Activated B cell treated with CpG ODN at 0.5 μM for 24 hours (primary cell): ENCODE measurements around the gene C2. TPM values are rescaled to one million over a fixed set of nuclear protein-coding genes. Genes with fewer than 3 reads are reported as not detected.
"Not testable (repeated sequence)": the region's sequence is repeated elsewhere in the genome, so short reads cannot be mapped to it uniquely, and the experiment has no call there.

Source experiments
- ATAC-seq: fragments of 200-7000 bp; cut with Tn5 transposase; one replicate; pipeline ENCODE4 v1.10.0; 2021; ENCODE audit warnings: low read depth, mild to moderate bottlenecking, moderate library complexity
- CTCF ChIA-PET: fragments of 350-600 bp; sonication (Branson Sonifier 250); formaldehyde crosslinking; loops from one replicate; lab custom pipeline; 2021; ENCODE audit warnings: antibody characterized with exemption; lab: Charles Lee
- POLR2A ChIA-PET: fragments of 350-600 bp; sonication (Branson Sonifier 250); formaldehyde crosslinking; loops from one replicate; lab custom pipeline; 2021; ENCODE audit warnings: antibody characterized with exemption; lab: Charles Lee
- DNase-seq: peaks from one replicate; pipeline ENCODE4 v3.0.0; 2022
- H3K27ac Mint-ChIP-seq: one replicate; pipeline ENCODE4 v1.8.0; 2020; ENCODE audit warnings: mixed read lengths
- H3K27me3 Mint-ChIP-seq: one replicate; pipeline ENCODE4 v1.8.0; 2021; ENCODE audit warnings: mixed read lengths
- H3K36me3 Mint-ChIP-seq: one replicate; pipeline ENCODE4 v1.8.0; 2021; ENCODE audit warnings: low read depth, mixed read lengths
- H3K4me1 Mint-ChIP-seq: one replicate; pipeline ENCODE4 v1.8.0; 2021; ENCODE audit warnings: mixed read lengths
- H3K4me3 Mint-ChIP-seq: one replicate; pipeline ENCODE4 v1.8.0; 2020; ENCODE audit warnings: mild to moderate bottlenecking, mixed read lengths
- H3K9me3 Mint-ChIP-seq: one replicate; pipeline ENCODE4 v1.8.0; 2020; ENCODE audit warnings: mixed read lengths
- intact Hi-C: fragments of 100-400 bp; cut with micrococcal nuclease; formaldehyde crosslinking; loops from one replicate; pipeline ENCODE4 v1.15.1; 2024
- total RNA-seq: library from RNA; stranded (reverse); gene quantifications from 2 replicates; pipeline ENCODE4 v1.2.3, GENCODE V29; 2022
- TF ChIP-seq, protein P1 (sequence below): fragments of 200-600 bp; IDR thresholded peaks from one replicate; pipeline ENCODE4 v1.8.0; 2022; ENCODE audit warnings: antibody characterized with exemption, mild to moderate bottlenecking

C2 gene
- total RNA-seq, 1 donor from 2014 or later, result 0.95 TPM

DNA sequence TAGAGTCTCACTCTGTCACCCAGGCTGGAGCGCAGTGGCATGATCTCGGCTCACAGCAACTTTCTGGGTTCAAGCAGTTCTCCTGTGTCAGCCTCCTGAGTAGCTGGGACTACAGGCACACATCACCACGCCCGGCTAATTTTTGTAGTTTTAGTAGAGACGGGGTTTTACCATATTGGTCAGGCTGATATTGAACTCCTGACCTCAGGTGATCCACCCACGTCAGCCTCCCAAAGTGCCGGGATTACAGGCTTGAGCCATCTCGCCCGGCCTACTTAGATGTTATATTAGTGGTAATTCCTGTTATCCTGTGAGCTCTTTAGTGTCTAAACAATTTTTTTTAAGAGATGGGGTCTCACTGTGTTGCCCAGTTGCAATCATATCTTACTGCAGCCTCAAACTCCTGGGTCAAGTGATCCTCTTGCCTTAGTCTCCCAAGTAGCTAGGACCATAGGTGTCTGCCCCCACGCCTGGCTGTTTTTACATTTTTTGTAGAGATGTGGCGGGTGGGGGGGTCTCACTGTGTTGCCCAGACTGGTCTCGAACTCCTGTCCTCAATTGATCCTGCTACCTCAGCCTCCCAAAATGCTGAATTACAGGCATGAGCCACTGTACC is 50.4 kb downstream of the C2 start:
- Mint-ChIP-seq H3K27ac (no peak overlapping the region), H3K4me1 (peaks cover 8% of the 10 kb centered on the region), H3K4me3 (no peak overlapping the region), H3K27me3 (no peaks in the 10 kb centered on the region), H3K36me3 (peaks cover 15% of the 10 kb centered on the region), H3K9me3 (no peaks in the 10 kb centered on the region)
- ChIA-PET POLR2A (interaction anchor here (1.2 kb wide), 1 partner anchor 19 kb away, joined by 3 read pairs; the partner anchor contains the start of genes NELFE and SKIC2), CTCF (no interaction called here)
- intact Hi-C loops, result loop anchor here (10.0 kb wide), 1 partner anchor 1227 kb away; the partner anchor contains the start of genes HSD17B8, RING1, RXRB and SLC39A7
- DNase-seq (no peak), ATAC-seq (no peak)
- TF ChIP-seq, protein P1, sequence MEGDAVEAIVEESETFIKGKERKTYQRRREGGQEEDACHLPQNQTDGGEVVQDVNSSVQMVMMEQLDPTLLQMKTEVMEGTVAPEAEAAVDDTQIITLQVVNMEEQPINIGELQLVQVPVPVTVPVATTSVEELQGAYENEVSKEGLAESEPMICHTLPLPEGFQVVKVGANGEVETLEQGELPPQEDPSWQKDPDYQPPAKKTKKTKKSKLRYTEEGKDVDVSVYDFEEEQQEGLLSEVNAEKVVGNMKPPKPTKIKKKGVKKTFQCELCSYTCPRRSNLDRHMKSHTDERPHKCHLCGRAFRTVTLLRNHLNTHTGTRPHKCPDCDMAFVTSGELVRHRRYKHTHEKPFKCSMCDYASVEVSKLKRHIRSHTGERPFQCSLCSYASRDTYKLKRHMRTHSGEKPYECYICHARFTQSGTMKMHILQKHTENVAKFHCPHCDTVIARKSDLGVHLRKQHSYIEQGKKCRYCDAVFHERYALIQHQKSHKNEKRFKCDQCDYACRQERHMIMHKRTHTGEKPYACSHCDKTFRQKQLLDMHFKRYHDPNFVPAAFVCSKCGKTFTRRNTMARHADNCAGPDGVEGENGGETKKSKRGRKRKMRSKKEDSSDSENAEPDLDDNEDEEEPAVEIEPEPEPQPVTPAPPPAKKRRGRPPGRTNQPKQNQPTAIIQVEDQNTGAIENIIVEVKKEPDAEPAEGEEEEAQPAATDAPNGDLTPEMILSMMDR, result no peak

DNA sequence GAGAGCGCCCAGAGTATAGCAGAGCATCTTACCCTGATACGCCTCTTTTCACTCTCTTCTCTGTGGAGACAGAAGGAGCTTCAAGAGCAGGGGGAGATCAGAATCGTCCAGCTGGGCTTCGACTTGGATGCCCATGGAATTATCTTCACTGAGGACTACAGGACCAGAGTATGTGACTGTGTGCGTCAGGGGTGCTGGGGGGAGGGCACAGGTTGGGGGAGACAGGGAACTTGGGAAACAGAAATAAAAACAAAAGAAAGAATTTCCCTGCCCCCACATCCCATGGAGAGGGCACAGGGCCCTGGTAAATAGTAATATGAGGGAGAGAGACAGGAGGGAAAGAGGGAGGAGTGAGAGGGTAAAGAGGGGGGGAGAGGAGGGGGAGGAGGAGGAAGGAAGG is 51.3 kb downstream of the C2 start:
- POLR2A ChIA-PET, result interaction anchor here (1.2 kb wide), 1 partner anchor 20 kb away, joined by 3 read pairs; the partner anchor contains the start of genes NELFE and SKIC2
- peaks cover 15% of the 10 kb centered on the region for H3K36me3 Mint-ChIP-seq
- H3K27me3 Mint-ChIP-seq, result no peaks in the 10 kb centered on the region
- TF ChIP-seq, protein P1, result no peak
- DNase-seq (no peak), ATAC-seq (no peak)
- intact Hi-C loops, result loop anchor here (10.0 kb wide), 1 partner anchor 1226 kb away; the partner anchor contains the start of genes HSD17B8, RING1, RXRB and SLC39A7
- no peak overlapping the region for H3K27ac Mint-ChIP-seq
- CTCF ChIA-PET, result no interaction called here
- H3K4me1 Mint-ChIP-seq, result no peaks in the 10 kb centered on the region
- no peak overlapping the region for H3K4me3 Mint-ChIP-seq
- H3K9me3 Mint-ChIP-seq, result no peaks in the 10 kb centered on the region

DNA sequence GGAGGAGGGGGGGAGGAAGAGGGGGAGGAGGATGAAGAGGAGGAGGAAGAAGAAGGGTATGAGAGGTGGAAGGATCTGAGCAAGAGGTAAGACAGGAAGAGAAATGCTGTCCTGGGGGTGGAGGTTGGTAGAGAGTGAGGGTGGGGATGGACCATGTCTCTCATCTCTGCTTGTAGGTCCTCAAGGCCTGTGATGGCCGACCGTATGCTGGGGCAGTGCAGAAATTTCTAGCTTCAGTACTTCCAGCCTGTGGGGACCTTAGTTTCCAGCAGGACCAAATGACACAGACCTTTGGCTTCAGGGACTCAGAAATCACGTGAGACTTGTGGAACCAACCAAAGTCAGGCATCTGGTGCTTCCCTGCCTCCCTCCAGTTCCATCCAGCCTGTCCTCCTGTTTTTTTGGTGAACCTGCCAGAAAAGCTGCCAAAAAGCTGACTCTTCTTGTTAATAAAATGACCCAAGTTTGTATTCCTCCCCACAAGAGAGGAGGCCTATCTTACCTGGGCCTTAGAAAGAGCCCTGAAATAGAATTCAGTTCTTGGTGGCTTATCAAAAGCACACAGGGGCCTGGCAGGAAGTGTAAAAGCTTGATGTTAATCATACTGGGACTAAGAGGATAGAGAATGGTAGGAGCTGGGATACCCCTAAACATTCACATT is 51.9 kb downstream of the C2 start:
- Mint-ChIP-seq H3K4me3 (no peak overlapping the region), H3K9me3 (no peaks in the 10 kb centered on the region), H3K36me3 (peaks cover 15% of the 10 kb centered on the region), H3K27ac (no peak overlapping the region), H3K27me3 (no peaks in the 10 kb centered on the region), H3K4me1 (no peaks in the 10 kb centered on the region)
- DNase-seq (no peak), ATAC-seq (no peak)
- TF ChIP-seq, protein P1, result no peak
- ChIA-PET CTCF (no interaction called here), POLR2A (no interaction called here)
- intact Hi-C loops, result loop anchor here (10.0 kb wide), 1 partner anchor 1225 kb away; the partner anchor contains the start of genes HSD17B8, RING1, RXRB and SLC39A7

DNA sequence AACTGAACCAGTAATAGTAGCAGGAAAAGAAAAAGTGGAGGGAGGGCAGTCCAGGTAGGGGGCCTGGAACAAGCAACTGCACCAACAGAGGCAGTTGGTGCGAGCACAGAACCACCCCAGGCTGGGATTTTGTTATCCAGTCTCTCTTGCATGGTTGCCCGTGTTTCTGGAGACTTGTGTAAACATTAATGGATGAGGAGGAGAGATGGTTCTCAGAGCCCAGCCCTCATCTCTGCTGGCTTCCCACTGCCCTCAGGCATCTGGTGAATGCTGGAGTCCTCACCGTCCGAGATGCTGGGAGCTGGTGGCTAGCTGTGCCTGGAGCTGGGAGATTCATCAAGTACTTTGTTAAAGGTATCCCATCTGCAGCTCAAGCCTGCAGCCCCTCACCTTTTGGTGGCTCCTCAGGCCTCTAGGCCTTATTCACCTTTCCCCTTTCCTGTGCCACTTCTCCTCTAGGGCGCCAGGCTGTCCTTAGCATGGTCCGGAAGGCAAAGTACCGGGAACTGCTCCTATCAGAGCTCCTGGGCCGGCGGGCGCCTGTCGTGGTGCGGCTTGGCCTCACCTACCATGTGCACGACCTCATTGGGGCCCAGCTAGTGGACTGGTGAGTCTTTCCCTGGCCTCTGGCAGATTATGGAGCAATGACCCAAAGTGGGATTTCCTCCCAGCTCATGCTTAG is 52.8 kb downstream of the C2 start:
- H3K9me3 Mint-ChIP-seq, H3K4me1 Mint-ChIP-seq, H3K27ac Mint-ChIP-seq, ATAC-seq, H3K27me3 Mint-ChIP-seq, H3K4me3 Mint-ChIP-seq, CTCF ChIA-PET, DNase-seq, intact Hi-C loops, POLR2A ChIA-PET: not testable (repeated sequence)
- peaks cover 15% of the 10 kb centered on the region for H3K36me3 Mint-ChIP-seq

DNA sequence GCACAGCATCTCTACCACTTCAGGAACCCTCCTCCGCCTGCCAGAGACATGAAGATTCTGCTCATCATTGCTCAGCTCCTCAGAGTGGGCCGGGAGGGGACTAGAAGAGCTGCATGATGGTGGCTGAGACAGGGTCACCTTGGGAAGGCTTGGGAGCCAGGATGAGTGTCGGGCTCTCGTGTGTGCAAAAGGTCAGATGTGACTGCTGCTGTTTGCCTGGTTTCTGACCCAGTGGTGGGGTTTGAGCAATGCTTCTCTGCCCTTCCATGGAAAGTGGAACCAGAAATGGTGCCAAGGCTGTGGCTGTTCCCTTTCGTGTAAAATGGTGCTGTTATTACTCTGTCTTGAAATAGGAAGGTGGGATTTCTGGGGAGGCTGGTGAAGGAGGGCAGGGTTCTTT is 53.5 kb downstream of the C2 start:
- CTCF ChIA-PET, ATAC-seq, intact Hi-C loops, H3K27ac Mint-ChIP-seq, H3K4me1 Mint-ChIP-seq, H3K4me3 Mint-ChIP-seq, DNase-seq, H3K27me3 Mint-ChIP-seq, H3K9me3 Mint-ChIP-seq, POLR2A ChIA-PET: not testable (repeated sequence)
- peaks cover 15% of the 10 kb centered on the region for H3K36me3 Mint-ChIP-seq

DNA sequence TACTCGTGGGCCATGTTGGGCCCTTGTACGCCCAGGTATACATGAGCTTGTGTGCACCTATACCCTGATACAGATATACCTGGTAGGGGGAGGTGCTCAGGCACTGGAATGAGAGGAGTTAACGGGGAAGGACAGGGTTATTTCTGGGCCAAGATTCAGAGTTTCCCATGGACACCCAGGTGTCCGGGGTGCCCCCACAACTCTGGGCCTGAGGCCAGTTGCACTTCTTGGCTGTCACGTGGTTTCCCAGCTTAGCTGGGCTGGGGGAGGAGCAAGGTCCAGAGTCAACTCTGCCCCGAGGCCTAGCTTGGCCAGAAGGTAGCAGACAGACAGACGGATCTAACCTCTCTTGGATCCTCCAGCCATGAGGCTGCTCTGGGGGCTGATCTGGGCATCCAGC is 54.2 kb downstream of the C2 start, which contains the start of gene C4A:
TSS of gene C4A (plus strand) at position 314 of the 400 bp plus-strand sequence. CDS start at position 365, 51 bp downstream.
- ATAC-seq, H3K4me3 Mint-ChIP-seq, CTCF ChIA-PET, POLR2A ChIA-PET, DNase-seq, H3K4me1 Mint-ChIP-seq, H3K27ac Mint-ChIP-seq, intact Hi-C loops, H3K9me3 Mint-ChIP-seq, H3K27me3 Mint-ChIP-seq: not testable (repeated sequence)
- H3K36me3 Mint-ChIP-seq, result peaks cover 15% of the 10 kb centered on the region

DNA sequence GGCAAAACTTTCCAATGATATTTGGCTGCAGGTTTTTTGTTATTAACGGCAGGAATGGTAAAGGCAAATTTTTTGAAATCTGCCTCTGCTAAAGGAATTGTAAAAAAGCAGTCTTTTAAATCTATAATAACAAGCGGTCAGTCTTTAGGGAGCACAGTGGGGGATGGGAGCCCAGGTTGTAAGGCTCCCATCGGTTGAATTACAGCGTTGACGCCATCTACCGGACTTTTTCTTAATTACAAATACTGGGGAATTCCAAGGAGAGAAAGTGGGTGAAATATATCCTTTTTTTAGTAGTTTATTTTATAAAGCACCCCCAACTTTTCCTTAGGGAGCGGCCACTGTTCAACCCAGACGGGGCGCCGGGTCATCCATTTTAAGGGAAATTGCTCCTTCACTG is 61.8 kb downstream of the C2 start:
- H3K36me3 Mint-ChIP-seq, CTCF ChIA-PET, H3K9me3 Mint-ChIP-seq, H3K27ac Mint-ChIP-seq, POLR2A ChIA-PET, H3K4me1 Mint-ChIP-seq, DNase-seq, H3K4me3 Mint-ChIP-seq, ATAC-seq, H3K27me3 Mint-ChIP-seq, intact Hi-C loops: not testable (repeated sequence)

DNA sequence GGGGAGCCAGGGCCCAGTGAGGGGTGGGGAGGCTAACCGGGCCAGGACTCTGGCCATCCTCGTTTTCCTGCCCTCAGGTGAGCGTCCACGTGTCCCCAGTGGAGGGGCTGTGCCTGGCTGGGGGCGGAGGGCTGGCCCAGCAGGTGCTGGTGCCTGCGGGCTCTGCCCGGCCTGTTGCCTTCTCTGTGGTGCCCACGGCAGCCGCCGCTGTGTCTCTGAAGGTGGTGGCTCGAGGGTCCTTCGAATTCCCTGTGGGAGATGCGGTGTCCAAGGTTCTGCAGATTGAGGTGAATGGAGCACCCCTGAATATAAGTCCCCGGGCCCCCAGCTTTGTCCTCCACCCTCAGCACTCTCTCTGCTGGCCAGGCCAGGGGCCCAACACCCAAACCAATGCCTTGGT is 66.9 kb downstream of the C2 start:
- POLR2A ChIA-PET, H3K36me3 Mint-ChIP-seq, H3K27me3 Mint-ChIP-seq, H3K4me3 Mint-ChIP-seq, intact Hi-C loops, H3K27ac Mint-ChIP-seq, H3K9me3 Mint-ChIP-seq, ATAC-seq, CTCF ChIA-PET, H3K4me1 Mint-ChIP-seq, DNase-seq: not testable (repeated sequence)
